GM04504 (cell line): ENCODE measurements around the gene MPRIP.

Experiments used
- DNase-seq: peaks from one replicate; pipeline ENCODE4 v3.0.0-alpha.2; 2012; ENCODE audit warnings: low read depth

Gene MPRIP

GRCh38 chr17:17235212-17236174 is 193.2 kb downstream of the MPRIP start:
- DNase-seq = peak; percentile 32

- peak; percentile 24 for DNase-seq
Observed at GRCh38 chr17:17236295-17237025, 194.2 kb downstream of the MPRIP start.

DNA sequence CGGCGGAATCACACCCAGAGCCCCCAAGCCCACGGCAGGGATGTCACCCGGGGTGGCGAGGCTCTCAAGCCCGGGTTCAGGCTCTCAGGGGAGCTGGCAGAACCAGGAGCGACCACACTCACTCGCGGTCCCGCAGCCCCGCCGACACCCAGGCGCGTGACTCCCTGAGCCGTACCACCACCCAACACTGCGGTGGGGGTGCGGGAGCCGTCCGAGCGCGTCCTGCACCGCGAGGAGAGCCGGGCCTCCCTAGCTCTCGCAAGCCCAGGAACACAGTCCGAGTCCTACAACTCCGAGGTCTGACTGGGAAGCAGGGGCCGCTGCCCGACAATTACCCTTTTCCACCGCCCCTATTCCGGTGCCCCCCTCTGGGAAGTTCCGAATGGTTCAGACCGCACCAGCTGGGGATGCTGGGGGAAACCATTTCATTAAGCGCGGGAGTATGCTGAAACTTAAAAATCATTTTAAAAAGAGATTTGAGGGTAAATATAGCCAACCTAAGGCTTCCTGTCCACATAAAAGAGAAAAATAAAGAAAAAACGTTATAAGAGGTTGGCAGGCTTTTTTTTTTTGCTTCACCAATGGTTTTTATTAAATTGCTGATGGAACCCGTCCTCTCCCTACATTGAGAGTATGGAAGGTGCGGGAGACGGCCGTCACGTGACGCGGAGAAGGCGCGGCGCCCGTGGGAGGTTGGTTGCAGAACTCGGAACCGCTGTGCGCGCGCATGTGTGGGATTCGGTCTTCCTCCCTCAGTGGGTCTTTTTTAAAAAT is 195.0 kb downstream of the MPRIP start, which contains the start of gene FLCN:
TSS of gene FLCN (minus strand) at position 143 of the 774 bp plus-strand sequence. CDS start 9,031 bp downstream, outside the sequence.
- peak; percentile 76 for DNase-seq

- no peak for DNase-seq
Observed at GRCh38 chr17:17239832-17240231, 197.6 kb downstream of the MPRIP start.

DNA sequence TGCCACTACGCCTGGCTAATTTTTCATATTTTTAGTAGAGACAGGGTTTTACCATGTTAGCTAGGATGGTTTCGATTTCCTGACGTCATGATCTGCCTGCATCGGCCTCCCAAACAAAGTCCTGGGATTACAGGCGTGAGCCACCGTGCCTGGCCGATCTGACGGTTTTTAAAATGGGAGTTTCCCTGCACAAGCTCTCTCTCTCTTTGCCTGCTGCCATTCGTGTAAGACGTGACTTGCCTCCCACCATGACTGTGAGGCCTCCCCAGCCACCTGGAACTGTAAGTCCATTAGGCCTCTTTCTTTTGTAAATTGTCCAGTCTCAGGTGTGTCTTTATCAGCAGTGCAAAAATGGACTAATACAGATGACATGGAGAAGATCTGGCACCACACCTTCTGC is 199.4 kb downstream of the MPRIP start:
- DNase-seq = no peak

DNA sequence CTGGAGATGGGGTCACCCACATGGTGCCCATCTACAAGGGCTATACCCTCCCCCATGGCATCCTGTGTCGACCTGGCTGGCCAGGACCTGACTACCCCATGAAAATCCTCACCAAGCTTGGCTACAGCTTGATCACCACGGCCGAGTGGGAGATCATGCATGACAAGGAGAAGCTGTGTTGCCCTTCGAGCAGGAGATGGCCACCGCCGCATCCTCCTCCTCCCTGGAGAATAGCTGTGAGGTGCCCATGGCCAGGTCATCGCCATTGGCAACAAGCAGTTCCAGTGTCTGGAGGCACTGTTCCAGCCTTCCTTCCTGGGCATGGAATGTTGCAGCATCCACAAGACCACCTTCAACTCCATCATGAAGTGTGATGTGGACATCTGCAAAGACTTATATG is 200.0 kb downstream of the MPRIP start:
- no peak for DNase-seq
